GM15510 (cell line): Measurements from ENCODE around the gene PPP2R2B.

Experiments
- POLR2A ChIP-seq: IDR thresholded peaks from 3 replicates; pipeline ENCODE4 v1.6.1; 2011; ENCODE audit warnings: borderline replicate concordance; ENCODE audit not compliant: insufficient read length; ENCODE audit errors: extremely low read depth

Gene PPP2R2B

GRCh38 chr5:146589028-146589345, 289.6 kb downstream of the PPP2R2B start:
- TF ChIP-seq POLR2A: no peak

GRCh38 chr5:146588331-146589027, 290.1 kb downstream of the PPP2R2B start:
- no peak for TF ChIP-seq POLR2A

GRCh38 chr5:146586752-146587151, 291.8 kb downstream of the PPP2R2B start:
- TF ChIP-seq POLR2A: no peak

GRCh38 chr5:146584750-146585149, 293.8 kb downstream of the PPP2R2B start:
- TF ChIP-seq POLR2A: no peak

GRCh38 chr5:146582051-146582596, 296.4 kb downstream of the PPP2R2B start:
- no peak for TF ChIP-seq POLR2A

GRCh38 chr5:146580237-146580636, 298.3 kb downstream of the PPP2R2B start:
- no peak for TF ChIP-seq POLR2A

- TF ChIP-seq POLR2A: no peak
These were observed 303.8 kb downstream of the PPP2R2B start for GRCh38 chr5:146574713-146575112.

GRCh38 chr5:146568161-146568560, 310.4 kb downstream of the PPP2R2B start:
- no peak for TF ChIP-seq POLR2A

- no peak for TF ChIP-seq POLR2A
These were observed 312.7 kb downstream of the PPP2R2B start for GRCh38 chr5:146565764-146566367.

GRCh38 chr5:146564007-146564762, 314.4 kb downstream of the PPP2R2B start:
- TF ChIP-seq POLR2A: no peak

- no peak for TF ChIP-seq POLR2A
These were observed 316.1 kb downstream of the PPP2R2B start for GRCh38 chr5:146562461-146562860.

- no peak for TF ChIP-seq POLR2A
These were observed 316.8 kb downstream of the PPP2R2B start for GRCh38 chr5:146561711-146562110.

GRCh38 chr5:146560205-146560812, 318.2 kb downstream of the PPP2R2B start:
- TF ChIP-seq POLR2A: no peak

GRCh38 chr5:146553446-146553845, 325.1 kb downstream of the PPP2R2B start:
- TF ChIP-seq POLR2A: no peak

- no peak for TF ChIP-seq POLR2A
These were observed 328.9 kb downstream of the PPP2R2B start for GRCh38 chr5:146549615-146550014.
